Stimulated activated CD4-positive, alpha-beta T cell treated with anti-CD3 and anti-CD28 coated beads, Interleukin-15, amount 100 ng/mL, for 24 hours (primary cell): ENCODE measurements around the gene PCYT1A.
"Not testable (repeated sequence)": the region's sequence is repeated elsewhere in the genome, so short reads cannot be mapped to it uniquely, and the experiment has no call there.

Experiments
- DNase-seq: peaks from one replicate; pipeline ENCODE4 v3.0.0-alpha.2; 2020

The PCYT1A gene

GRCh38 chr3:196287440-196288140, at the start of gene PCYT1A:
TSS of gene PCYT1A (minus strand) at chr3:196287726. CDS start at chr3:196270531, 17,195 bp downstream.
- peak; percentile 88 for DNase-seq

GRCh38 chr3:196336319-196337145, 49.0 kb upstream of the PCYT1A start:
- no peak for DNase-seq

GRCh38 chr3:196335503-196335948, 48.0 kb upstream of the PCYT1A start:
- no peak for DNase-seq

GRCh38 chr3:196334982-196335381, 47.5 kb upstream of the PCYT1A start:
- DNase-seq = no peak

GRCh38 chr3:196332168-196332567, 44.6 kb upstream of the PCYT1A start:
- no peak for DNase-seq

GRCh38 chr3:196327405-196327804, 39.9 kb upstream of the PCYT1A start:
- no peak for DNase-seq

- no peak for DNase-seq
Measured at GRCh38 chr3:196326936-196327335, 39.4 kb upstream of the PCYT1A start.

GRCh38 chr3:196323691-196324090, 36.2 kb upstream of the PCYT1A start:
- DNase-seq = no peak

GRCh38 chr3:196323016-196323415, 35.5 kb upstream of the PCYT1A start:
- no peak for DNase-seq

GRCh38 chr3:196321162-196321561, 33.6 kb upstream of the PCYT1A start:
- DNase-seq = no peak

- no peak for DNase-seq
Measured at GRCh38 chr3:196320137-196320536, 32.6 kb upstream of the PCYT1A start.

- peak; percentile 92 for DNase-seq
Measured at GRCh38 chr3:196317687-196318467, 30.4 kb upstream of the PCYT1A start, which contains the start of gene DYNLT2B. TSS of gene DYNLT2B (minus strand) at chr3:196318240. CDS start at chr3:196318152, 88 bp downstream.

GRCh38 chr3:196316799-196317686, 29.5 kb upstream of the PCYT1A start:
- not testable (repeated sequence) for DNase-seq

GRCh38 chr3:196315821-196316220, 28.3 kb upstream of the PCYT1A start:
- no peak for DNase-seq

- DNase-seq = no peak
Measured at GRCh38 chr3:196314597-196314996, 27.1 kb upstream of the PCYT1A start.

- DNase-seq = not testable (repeated sequence)
Measured at GRCh38 chr3:196314086-196314485, 26.6 kb upstream of the PCYT1A start.

GRCh38 chr3:196302960-196303359, 15.4 kb upstream of the PCYT1A start:
- not testable (repeated sequence) for DNase-seq

GRCh38 chr3:196302551-196302950, 15.0 kb upstream of the PCYT1A start:
- not testable (repeated sequence) for DNase-seq

- no peak for DNase-seq
Measured at GRCh38 chr3:196298521-196298920, 11.0 kb upstream of the PCYT1A start.

- DNase-seq = no peak
Measured at GRCh38 chr3:196292286-196292923, 4.9 kb upstream of the PCYT1A start.

GRCh38 chr3:196288141-196288460, 575 bp upstream of the PCYT1A start:
- no peak for DNase-seq

GRCh38 chr3:196287090-196287439, 461 bp downstream of the PCYT1A start:
- peak; percentile 45 for DNase-seq
